HT1080 (cell line): ENCODE results near the gene CEP20. TPM values are rescaled to one million over a fixed set of nuclear protein-coding genes. Genes with fewer than 3 reads are reported as not detected.

Experiments used
- DNase-seq: peaks from one replicate; pipeline ENCODE4 v3.0.0-alpha.2; 2015; ENCODE audit warnings: low read depth
- small RNA-seq: library from RNA; depleted of rRNA; stranded (forward); fragments of <200 nt; gene quantifications from one replicate; pipeline ENCODE3, GENCODE V24; 2014
- total RNA-seq: library from RNA; depleted of rRNA; stranded (reverse); fragments of >200 nt; shearing (Covaris generic); gene quantifications from 2 replicates; pipeline ENCODE4 v1.2.3, GENCODE V29; 2014; rRNA removed

Gene CEP20
- total RNA-seq, 1 experiment from 2014 or later = 37.0 TPM

- DNase-seq = no peak
These were observed 53.9 kb downstream of the CEP20 start for GRCh38 chr16:15834502-15834901.

- no peak for DNase-seq
These were observed 54.9 kb downstream of the CEP20 start for GRCh38 chr16:15833541-15833940.

GRCh38 chr16:15832241-15832640, 56.2 kb downstream of the CEP20 start:
- DNase-seq = no peak

- DNase-seq = no peak
These were observed 57.5 kb downstream of the CEP20 start for GRCh38 chr16:15830832-15831451.

GRCh38 chr16:15829460-15829859, 58.9 kb downstream of the CEP20 start:
- DNase-seq = no peak

- DNase-seq = no peak
These were observed 60.6 kb downstream of the CEP20 start for GRCh38 chr16:15827709-15828343.

- no peak for DNase-seq
These were observed 61.1 kb downstream of the CEP20 start for GRCh38 chr16:15827299-15827698.

GRCh38 chr16:15825750-15826305, 62.6 kb downstream of the CEP20 start:
- no peak for DNase-seq

GRCh38 chr16:15822957-15823356, 65.4 kb downstream of the CEP20 start:
- no peak for DNase-seq

GRCh38 chr16:15820837-15821236, 67.6 kb downstream of the CEP20 start:
- DNase-seq = no peak

- DNase-seq = no peak
These were observed 69.4 kb downstream of the CEP20 start for GRCh38 chr16:15819046-15819445.

GRCh38 chr16:15817446-15817845, 71.0 kb downstream of the CEP20 start:
- DNase-seq = no peak

- no peak for DNase-seq
These were observed 72.2 kb downstream of the CEP20 start for GRCh38 chr16:15816228-15816627.

Small RNAs within 50 kb of the gene (small RNA-seq; reads per million reads assigned to genes)
- gene RNU6-213P = not detected

Other genes starting within 250 kb of the CEP20 start
- 5.2 and 9.9 TPM in 2 replicates for gene MARF1, start 245.4 kb downstream of the CEP20 start, total RNA-seq
- gene NDE1, start 238.4 kb downstream of the CEP20 start, total RNA-seq = 36.6 and 37.0 TPM in 2 replicates
- 0.03 TPM in 2 replicates for gene MYH11, start 31.6 kb downstream of the CEP20 start, total RNA-seq
- 10.4 and 13.3 TPM in 2 replicates for gene ABCC1, start 61.0 kb upstream of the CEP20 start, total RNA-seq